GM18858 (cell line): ENCODE data around the gene TK2.
A peak's percentile ranks its signal among the peaks of the same experiment; 100 is the strongest.

Experiments
- ATAC-seq: cut with Tn5 transposase; IDR thresholded peaks from one replicate; pipeline ENCODE4 v1.9.1; 2021; ENCODE audit not compliant: unreplicated experiment

The TK2 gene

GRCh38 chr16:66547101-66547989, 2.6 kb downstream of the TK2 start:
- ATAC-seq = no peak

GRCh38 chr16:66544016-66544757, 5.7 kb downstream of the TK2 start:
- ATAC-seq = no peak

- ATAC-seq = no peak
Measured at GRCh38 chr16:66543541-66543940, 6.4 kb downstream of the TK2 start.

- ATAC-seq = no peak
Measured at GRCh38 chr16:66542396-66542795, 7.5 kb downstream of the TK2 start.

GRCh38 chr16:66541388-66542355, 8.2 kb downstream of the TK2 start:
- no peak for ATAC-seq

- peak; percentile 79 for ATAC-seq
Measured at GRCh38 chr16:66539623-66540469, 10.1 kb downstream of the TK2 start.

GRCh38 chr16:66538910-66539309, 11.0 kb downstream of the TK2 start:
- ATAC-seq = no peak

GRCh38 chr16:66537236-66537635, 12.7 kb downstream of the TK2 start:
- no peak for ATAC-seq

GRCh38 chr16:66536525-66536924, 13.4 kb downstream of the TK2 start:
- ATAC-seq = no peak

- no peak for ATAC-seq
Measured at GRCh38 chr16:66534376-66534799, 15.5 kb downstream of the TK2 start.

GRCh38 chr16:66529475-66529874, 20.4 kb downstream of the TK2 start:
- ATAC-seq = no peak

- ATAC-seq = no peak
Measured at GRCh38 chr16:66528294-66528693, 21.6 kb downstream of the TK2 start.

GRCh38 chr16:66525396-66526180, 24.3 kb downstream of the TK2 start:
- ATAC-seq = no peak

- ATAC-seq = peak; percentile 76
Measured at GRCh38 chr16:66524601-66525164, 25.2 kb downstream of the TK2 start.

- peak; percentile 44 for ATAC-seq
Measured at GRCh38 chr16:66523861-66524354, 26.0 kb downstream of the TK2 start.

GRCh38 chr16:66522816-66523590, 26.9 kb downstream of the TK2 start:
- no peak for ATAC-seq

GRCh38 chr16:66521951-66522771, 27.8 kb downstream of the TK2 start:
- ATAC-seq = no peak
